H1 (cell line): ENCODE measurements around the gene DOCK9. TPM values are rescaled to one million over a fixed set of nuclear protein-coding genes. Genes with fewer than 3 reads are reported as not detected.

ENCODE experiments used
- CTCF ChIA-PET: fragments of 300-600 bp; sonication (Branson Sonifier 250); formaldehyde crosslinking; loops from one replicate; lab custom pipeline; 2021; ENCODE audit not compliant: partially characterized antibody; lab: Charles Lee
- POLR2A ChIA-PET: fragments of 300-600 bp; sonication (Branson Sonifier 250); formaldehyde crosslinking; loops from one replicate; lab custom pipeline; 2021; ENCODE audit warnings: inconsistent platforms; ENCODE audit not compliant: partially characterized antibody; lab: Charles Lee
- DNase-seq, 2 experiments: peaks; one replicate each; pipeline versions ENCODE4 v3.0.0 to v3.0.0-alpha.2; 2010 to 2022; ENCODE audit warnings: low spot score in 2 of 2, low read depth in 1 of 2, mixed read lengths in 1 of 2
- FAIRE-seq: peaks from 2 replicates; lab custom pipeline; 2011; peaks lifted over from hg19 to GRCh38; lab: Jason Lieb, UNC
- H2AFZ ChIP-seq: 2 replicates; pipeline ENCODE4 v1.8.1; 2012; ENCODE audit warnings: low read length, inconsistent platforms
- H2AK5ac ChIP-seq: 2 replicates; pipeline ENCODE4 v1.6.1; 2013; ENCODE audit warnings: low read depth, low read length
- H2BK120ac ChIP-seq: replicated peaks from 2 replicates; pipeline ENCODE3; 2013; ENCODE audit warnings: low read depth, low read length, inconsistent platforms
- H2BK12ac ChIP-seq: 2 replicates; pipeline ENCODE4 v1.6.1; 2013; ENCODE audit warnings: low read depth, low read length
- H2BK15ac ChIP-seq: 2 replicates; pipeline ENCODE4 v1.6.1; 2013; ENCODE audit warnings: low read length
- H2BK20ac ChIP-seq: 2 replicates; pipeline ENCODE4 v1.6.1; 2013; ENCODE audit warnings: low read length
- H2BK5ac ChIP-seq: 2 replicates; pipeline ENCODE4 v1.6.1; 2013; ENCODE audit warnings: low read depth, low read length
- H3K14ac ChIP-seq: 2 replicates; pipeline ENCODE4 v1.6.1; 2013; ENCODE audit warnings: inconsistent platforms; ENCODE audit not compliant: insufficient read length
- H3K18ac ChIP-seq: 2 replicates; pipeline ENCODE4 v1.6.1; 2013; ENCODE audit warnings: low read length; ENCODE audit errors: extremely low read depth
- H3K23ac ChIP-seq: 2 replicates; pipeline ENCODE4 v1.6.1; 2013; ENCODE audit warnings: inconsistent platforms; ENCODE audit not compliant: insufficient read length
- H3K23me2 ChIP-seq: 2 replicates; pipeline ENCODE4 v1.6.1; 2013; ENCODE audit warnings: low read depth, low read length
- H3K27ac ChIP-seq: 2 replicates; pipeline ENCODE4 v1.6.1; 2011; ENCODE audit warnings: low read depth, low read length, inconsistent platforms
- H3K27me3 ChIP-seq, 4 experiments: replicated peaks in 1 of 4; 1 replicate in 1 of 4; 2 replicates in 3 of 4; pipeline versions ENCODE4 v1.6.1 to v1.8.1; 2011 to 2013; ENCODE audit warnings: low read length in 3 of 4, mild to moderate bottlenecking in 3 of 4, inconsistent platforms in 2 of 4, mixed read lengths in 2 of 4, moderate library complexity in 1 of 4; ENCODE audit not compliant: control insufficient read depth in 3 of 4, insufficient read depth in 3 of 4; ENCODE audit errors: extremely low read depth in 1 of 4
- H3K36me3 ChIP-seq, 4 experiments: 2 replicates each; pipeline versions ENCODE4 v1.6.1 to v1.8.1; 2011 to 2013; ENCODE audit warnings: mild to moderate bottlenecking in 4 of 4, low read length in 3 of 4, moderate library complexity in 2 of 4, control low read depth in 1 of 4, inconsistent platforms in 1 of 4; ENCODE audit not compliant: insufficient read depth in 4 of 4, control insufficient read depth in 2 of 4
- H3K4ac ChIP-seq: replicated peaks from 2 replicates; pipeline ENCODE3; 2013; ENCODE audit warnings: low read length, low read depth, mixed read lengths, inconsistent platforms; ENCODE audit not compliant: insufficient read length
- H3K4me1 ChIP-seq, 4 experiments: replicated peaks in 1 of 4; 1 replicate in 1 of 4; 2 replicates in 3 of 4; pipeline versions ENCODE4 v1.6.1 to v1.8.1; 2011 to 2013; ENCODE audit warnings: low read length in 3 of 4, inconsistent platforms in 2 of 4, mixed read lengths in 1 of 4; ENCODE audit not compliant: insufficient read depth in 4 of 4, control insufficient read depth in 3 of 4
- H3K4me2 ChIP-seq, 2 experiments: 2 replicates each; pipeline versions ENCODE4 v1.6.1 to v1.8.1; 2011 to 2013; ENCODE audit warnings: low read depth in 2 of 2, low read length in 2 of 2, control low read depth in 1 of 2, inconsistent platforms in 1 of 2, mild to moderate bottlenecking in 1 of 2; ENCODE audit not compliant: insufficient read depth in 1 of 2
- H3K4me3 ChIP-seq, 4 experiments: fragments of 200-600, 300-600 bp in 1 of 4; sonication (generic), shearing (Covaris generic), sonication (Bioruptor Twin) in 1 of 4; 2 replicates each; pipeline versions ENCODE4 v1.5.1 to v1.8.1; 2011 to 2016; ENCODE audit warnings: low read length in 4 of 4, low read depth in 3 of 4, control low read depth in 2 of 4, inconsistent platforms in 2 of 4, mild to moderate bottlenecking in 2 of 4, mixed read lengths in 1 of 4, moderate library complexity in 1 of 4; ENCODE audit not compliant: insufficient read depth in 2 of 4; ENCODE audit errors: extremely low read depth in 1 of 4
- H3K56ac ChIP-seq: replicated peaks from 2 replicates; pipeline ENCODE3; 2013; ENCODE audit warnings: low read depth, mild to moderate bottlenecking, mixed read lengths, low read length, inconsistent platforms; ENCODE audit not compliant: insufficient read length
- H3K79me1 ChIP-seq: 2 replicates; pipeline ENCODE4 v1.6.1; 2013; ENCODE audit warnings: low read depth, low read length, control low read depth
- H3K79me2 ChIP-seq, 2 experiments: 2 replicates each; pipeline versions ENCODE4 v1.6.1 to v1.8.1; 2012 to 2013; ENCODE audit warnings: low read length in 2 of 2, mild to moderate bottlenecking in 2 of 2, inconsistent platforms in 1 of 2; ENCODE audit not compliant: insufficient read depth in 2 of 2, control insufficient read depth in 1 of 2
- H3K9ac ChIP-seq, 4 experiments: replicated peaks in 1 of 4; 1 replicate in 1 of 4; 2 replicates in 3 of 4; pipeline versions ENCODE4 v1.6.1 to v1.8.1; 2011 to 2013; ENCODE audit warnings: low read depth in 3 of 4, low read length in 3 of 4, control low read depth in 2 of 4, mild to moderate bottlenecking in 2 of 4, moderate library complexity in 2 of 4, inconsistent platforms in 1 of 4; ENCODE audit errors: extremely low read depth in 1 of 4
- H3K9me3 ChIP-seq, 2 experiments: 2 replicates each; pipeline versions ENCODE4 v1.6.1 to v1.8.1; 2012 to 2013; ENCODE audit warnings: mild to moderate bottlenecking in 2 of 2, moderate library complexity in 2 of 2, control low read depth in 1 of 2, inconsistent platforms in 1 of 2, low read depth in 1 of 2, low read length in 1 of 2, mixed read lengths in 1 of 2; ENCODE audit not compliant: insufficient read depth in 2 of 2
- H4K20me1 ChIP-seq, 2 experiments: replicated peaks in 1 of 2; 2 replicates each; pipeline versions ENCODE3 to v1.8.1; 2011 to 2013; ENCODE audit warnings: inconsistent platforms in 2 of 2, low read length in 2 of 2, mild to moderate bottlenecking in 1 of 2; ENCODE audit not compliant: insufficient read depth in 2 of 2, control insufficient read depth in 1 of 2
- H4K5ac ChIP-seq: 2 replicates; pipeline ENCODE4 v1.6.1; 2013; ENCODE audit warnings: low read length, low read depth, mixed read lengths, inconsistent platforms; ENCODE audit not compliant: insufficient read length
- H4K8ac ChIP-seq: 2 replicates; pipeline ENCODE4 v1.8.0; 2013; ENCODE audit warnings: mild to moderate bottlenecking, moderate library complexity, low read length, inconsistent platforms; ENCODE audit not compliant: insufficient read depth; ENCODE audit errors: extremely low read depth
- H4K91ac ChIP-seq: replicated peaks from 2 replicates; pipeline ENCODE3; 2013; ENCODE audit warnings: low read length, mixed read lengths, inconsistent platforms; ENCODE audit not compliant: insufficient read length
- CHD2 ChIP-seq: IDR thresholded peaks from 2 replicates; pipeline ENCODE4 v1.6.1; 2012; ENCODE audit warnings: low read length, improper control_type of control experiment
- GABPA ChIP-seq: IDR thresholded peaks from 2 replicates; pipeline ENCODE4 v1.6.1; 2011; ENCODE audit warnings: mild to moderate bottlenecking, low read length, moderate library complexity, borderline replicate concordance; ENCODE audit not compliant: insufficient read depth
- POLR2A ChIP-seq, 2 experiments: IDR thresholded peaks; 1 replicate in 1 of 2; 2 replicates in 1 of 2; pipeline ENCODE4 v1.6.1; 2011; ENCODE audit warnings: low read depth in 2 of 2, low read length in 2 of 2, mild to moderate bottlenecking in 2 of 2; ENCODE audit errors: control extremely low read depth in 1 of 2
- POU5F1 ChIP-seq: IDR thresholded peaks from 2 replicates; pipeline ENCODE4 v1.6.1; 2011; ENCODE audit warnings: low read depth, mild to moderate bottlenecking, low read length, moderate library complexity
- SP4 ChIP-seq: IDR thresholded peaks from 2 replicates; pipeline ENCODE4 v1.6.1; 2012; ENCODE audit warnings: low read length, inconsistent platforms
- WGBS, 2 experiments: shearing (Covaris generic) in 1 of 2; methylation state at CpG; one replicate each; pipeline versions ENCODE4 v1.1.6 to v1.1.7; 2013 to 2015; ENCODE audit warnings: low lambda C conversion rate in 2 of 2, mixed read lengths in 2 of 2, inconsistent platforms in 1 of 2, low coverage in 1 of 2, missing lambda C conversion rate in 1 of 2; ENCODE audit not compliant: insufficient replicate concordance in 2 of 2, insufficient coverage in 1 of 2, insufficient read length in 1 of 2; ENCODE audit errors: extremely low coverage in 1 of 2, missing lambda C conversion rate in 1 of 2; 5-methylcytosine and 5-hydroxymethylcytosine counted together
- polyA plus RNA-seq, 7 experiments: library from polyadenylated mRNA; depleted of rRNA in 3 of 7; stranded (reverse) in 5 of 7; unstranded in 2 of 7; fragments of >200 nt in 5 of 7; fragments of 200-250 nt in 2 of 7; gene quantifications; 1 replicate in 5 of 7; 2 replicates in 1 of 7; 4 replicates in 1 of 7; pipeline versions ENCODE4 v1.2.1 to v1.2.3, GENCODE V29; 2011 to 2013; ENCODE audit warnings: missing spikeins in 2 of 7, mixed read lengths in 2 of 7
- total RNA-seq: library from RNA; stranded (reverse); fragmentation: NEBNext Ultra II Directional; extraction: Animal tissue kit (Norgen Biotek cat#: 25700); gene quantifications from 2 replicates; pipeline ENCODE4 v1.2.1, GENCODE V29; 2021

DOCK9 gene
- total and polyA plus RNA-seq, 2 of the 8 experiments (the other 6 are each of a cell fraction or from before 2014, with no cell fraction given): 21.6 to 31.5 TPM

DNA sequence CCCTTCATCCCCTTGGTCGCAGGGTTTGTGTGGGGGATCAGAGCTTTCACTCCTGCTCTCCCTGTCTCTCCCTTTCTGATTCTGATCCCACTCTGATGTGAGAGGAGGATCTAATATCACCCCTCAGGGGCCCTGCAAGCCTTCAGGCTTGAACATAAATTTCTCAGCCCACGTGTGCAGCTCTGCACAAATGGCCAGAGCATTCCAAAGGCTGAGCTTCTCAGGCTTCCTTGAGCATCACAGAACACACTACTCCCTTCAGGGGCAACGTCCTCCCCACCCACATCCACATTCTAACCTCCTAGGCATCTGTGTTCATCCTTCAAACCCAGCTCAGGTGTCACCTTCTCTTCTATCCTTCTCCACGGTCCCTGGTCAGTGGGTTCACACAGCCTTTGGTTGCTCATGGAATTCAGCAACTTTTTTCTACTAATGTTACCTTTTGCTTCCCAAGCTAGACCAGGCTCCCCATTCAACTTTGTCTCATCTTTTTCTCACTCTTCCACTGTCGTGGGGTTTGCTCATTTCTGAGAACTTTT, 24.4 kb upstream of the DOCK9 start:
- Histone ChIP-seq H4K8ac (no peak overlapping the region), H3K4me2 (no peak overlapping the region), H2BK5ac (no peak overlapping the region), H2AK5ac (no peak overlapping the region), H3K23ac (no peak overlapping the region), H2BK12ac (no peak overlapping the region), H3K79me1 (no peaks in the 10 kb centered on the region; the same call in 1 of the 2 replicates), H3K27me3 (no peaks in the 10 kb centered on the region), H3K9ac (no peak overlapping the region; a peak in 1 of 7 replicates), H3K4ac (no peak overlapping the region), H3K4me1 (peaks cover 0 to 12% (median 3%) of the 10 kb centered on the region in 4 experiments; a peak in 2 of 7 replicates), H3K36me3 (no peaks in the 10 kb centered on the region), H3K27ac (no peak overlapping the region), H3K14ac (no peak overlapping the region), H4K20me1 (no peaks in the 10 kb centered on the region), H2BK120ac (no peak overlapping the region), H3K18ac (no peak overlapping the region), H2BK15ac (no peak overlapping the region), H3K23me2 (no peaks in the 10 kb centered on the region), H2AFZ (no peak overlapping the region), H2BK20ac (no peak overlapping the region), H3K4me3 (no peak overlapping the region), H3K9me3 (no peaks in the 10 kb centered on the region), H3K79me2 (no peaks in the 10 kb centered on the region; a peak in 2 of 4 replicates), H3K56ac (no peak overlapping the region), H4K91ac (no peak overlapping the region), H4K5ac (no peak overlapping the region)
- FAIRE-seq (no peak), DNase-seq (no peak)
- ChIA-PET POLR2A (interaction anchor here (1.0 to 1.3 kb wide), 2 partner anchors 10 to 16 kb away, joined by 3 to 4 read pairs; no protein-coding TSS in a partner anchor), CTCF (interaction anchor here (1.1 to 2.5 kb wide), 8 partner anchors 14 to 162 kb away, joined by 3 to 12 read pairs (median 4); no protein-coding TSS in a partner anchor)
- 84% methylated on average over 5 of the region's 5 CpGs; no CpG with 5 or more reads in 1 of the 2 experiments for WGBS, 2 experiments
- TF ChIP-seq POU5F1 (no peak), POLR2A (IDR thresholded peaks at IDR 0.05; ENCODE audit: control extremely low read depth in 1 of 2, low read depth in 2 of 2, low read length in 2 of 2) (no peak), CHD2 (no peak), SP4 (no peak), GABPA (no peak)
